GM23338 (cell line): ENCODE data around the gene CNMD. TPM values are rescaled to one million over a fixed set of nuclear protein-coding genes. Genes with fewer than 3 reads are reported as not detected.

ENCODE experiments used
- ATAC-seq: fragments of 200-7000 bp; cut with Tn5 transposase; 3 replicates; pipeline ENCODE4 v1.9.1; 2020
- DNase-seq: peaks from one replicate; pipeline ENCODE4 v3.0.0-alpha.2; 2015; ENCODE audit warnings: low spot score
- H2AFZ ChIP-seq: fragments of 200-600 bp; sonication (generic); 2 replicates; pipeline ENCODE4 v1.8.0; 2016; ENCODE audit warnings: antibody characterized with exemption, mild to moderate bottlenecking, moderate library complexity
- H3F3A ChIP-seq: fragments of 200-600 bp; sonication (generic); replicated peaks from 2 replicates; pipeline ENCODE4 v1.8.0; 2017; ENCODE audit warnings: antibody characterized with exemption, mixed run types, low read depth
- H3K27ac ChIP-seq: fragments of 200-600 bp; sonication (generic); 2 replicates; pipeline ENCODE4 v1.6.1; 2016; ENCODE audit warnings: low read depth
- H3K27me3 ChIP-seq: fragments of 200-600 bp; sonication (generic); 2 replicates; pipeline ENCODE4 v1.8.0; 2016; ENCODE audit warnings: mild to moderate bottlenecking, mixed run types, moderate library complexity; ENCODE audit not compliant: insufficient read depth
- H3K36me3 ChIP-seq: fragments of 200-600 bp; sonication (generic); 2 replicates; pipeline ENCODE4 v1.8.0; 2016; ENCODE audit warnings: mild to moderate bottlenecking; ENCODE audit not compliant: insufficient read depth
- H3K4me1 ChIP-seq: fragments of 200-600 bp; sonication (generic); 2 replicates; pipeline ENCODE4 v1.8.0; 2016; ENCODE audit warnings: mild to moderate bottlenecking, moderate library complexity; ENCODE audit not compliant: insufficient read depth
- H3K4me2 ChIP-seq: fragments of 200-600 bp; sonication (generic); 2 replicates; pipeline ENCODE4 v1.7.1; 2017; ENCODE audit warnings: mixed run types
- H3K4me3 ChIP-seq: fragments of 200-600 bp; sonication (generic); 2 replicates; pipeline ENCODE4 v1.6.1; 2016; ENCODE audit warnings: mixed run types
- H3K79me2 ChIP-seq: fragments of 200-600 bp; sonication (generic); replicated peaks from 2 replicates; pipeline ENCODE4 v1.8.0; 2017; ENCODE audit warnings: mild to moderate bottlenecking; ENCODE audit not compliant: insufficient read depth
- H3K9me2 ChIP-seq: fragments of 200-600 bp; sonication (generic); 2 replicates; pipeline ENCODE4 v1.8.0; 2017; ENCODE audit not compliant: insufficient read depth
- H4K20me1 ChIP-seq: fragments of 200-600 bp; sonication (generic); replicated peaks from 2 replicates; pipeline ENCODE4 v1.8.0; 2017; ENCODE audit warnings: mild to moderate bottlenecking; ENCODE audit not compliant: insufficient read depth
- H3K27ac Mint-ChIP-seq: 2 replicates; pipeline ENCODE4 v1.8.0; 2020; ENCODE audit warnings: inconsistent platforms, mild to moderate bottlenecking, moderate library complexity, mixed read lengths
- H3K27me3 Mint-ChIP-seq: 3 replicates; pipeline ENCODE4 v1.8.0; 2022; ENCODE audit warnings: low read depth, mild to moderate bottlenecking, moderate library complexity, mixed read lengths, inconsistent platforms; ENCODE audit not compliant: insufficient read depth, poor library complexity
- H3K36me3 Mint-ChIP-seq: 3 replicates; pipeline ENCODE4 v1.8.0; 2021; ENCODE audit warnings: low read depth, mild to moderate bottlenecking, inconsistent platforms, moderate library complexity, mixed read lengths
- H3K4me1 Mint-ChIP-seq: 3 replicates; pipeline ENCODE4 v1.8.0; 2020; ENCODE audit warnings: mild to moderate bottlenecking, inconsistent platforms, mixed read lengths
- H3K4me3 Mint-ChIP-seq: 3 replicates; pipeline ENCODE4 v1.8.0; 2021; ENCODE audit warnings: moderate library complexity, mild to moderate bottlenecking, inconsistent platforms, mixed read lengths
- H3K9me3 Mint-ChIP-seq: 3 replicates; pipeline ENCODE4 v1.8.0; 2020; ENCODE audit warnings: moderate library complexity, mild to moderate bottlenecking, inconsistent platforms, mixed read lengths
- CREB1 ChIP-seq: fragments of 250-450 bp; sonication (Bioruptor Pico); IDR thresholded peaks from 2 replicates; pipeline ENCODE4 v1.5.0; 2020; ENCODE audit warnings: low read depth, mild to moderate bottlenecking, moderate library complexity
- ETS1 ChIP-seq: IDR thresholded peaks from 2 replicates; pipeline ENCODE4 v1.6.1; 2016; ENCODE audit warnings: antibody characterized with exemption
- EZH2 ChIP-seq: fragments of 200-600 bp; sonication (generic); IDR thresholded peaks from one replicate; pipeline ENCODE4 v1.8.0; 2017; ENCODE audit warnings: antibody characterized with exemption, mild to moderate bottlenecking, low read depth; ENCODE audit not compliant: unreplicated experiment
- EZH2phosphoT487 ChIP-seq: fragments of 200-600 bp; sonication (generic); IDR thresholded peaks from one replicate; pipeline ENCODE4 v1.8.1; 2018; ENCODE audit warnings: antibody characterized with exemption; ENCODE audit not compliant: unreplicated experiment
- NANOG ChIP-seq: IDR thresholded peaks from 2 replicates; pipeline ENCODE4 v1.6.1; 2016; ENCODE audit warnings: antibody characterized with exemption, borderline replicate concordance
- POLR2AphosphoS5 ChIP-seq: IDR thresholded peaks from 2 replicates; pipeline ENCODE4 v1.6.1; 2016; ENCODE audit warnings: antibody characterized with exemption, low read depth
- STAT1 ChIP-seq: IDR thresholded peaks from one replicate; pipeline ENCODE4 v1.6.1; 2016; ENCODE audit warnings: antibody characterized with exemption; ENCODE audit not compliant: unreplicated experiment
- ZNF114 ChIP-seq: fragments of 250-450 bp; sonication (Bioruptor Pico); IDR thresholded peaks from 2 replicates; pipeline ENCODE4 v1.5.0; 2020; ENCODE audit warnings: mild to moderate bottlenecking, moderate library complexity
- ZNF462 ChIP-seq: fragments of 250-450 bp; sonication (Bioruptor Pico); IDR thresholded peaks from 2 replicates; pipeline ENCODE4 v1.5.0; 2020; ENCODE audit warnings: mild to moderate bottlenecking, moderate library complexity
- polyA plus RNA-seq: library from polyadenylated mRNA; unstranded; fragments of >200 nt; fragmentation: Nextera tagmentation; extraction: Ambion mirVana; gene quantifications from 2 replicates; pipeline ENCODE4 v1.2.1, GENCODE V29; 2016
- total RNA-seq: library from RNA; depleted of rRNA; stranded (reverse); fragments of >200 nt; shearing (Covaris generic); gene quantifications from 2 replicates; pipeline ENCODE4 v1.2.3, GENCODE V29; 2014
- TF ChIP-seq, protein P1 (sequence below): IDR thresholded peaks from one replicate; pipeline ENCODE4 v1.6.1; 2018; ENCODE audit warnings: antibody characterized with exemption; ENCODE audit not compliant: unreplicated experiment
- TF ChIP-seq, protein P2 (sequence below), 2 experiments: fragments of 200-600 bp in 1 of 2; sonication (generic) in 1 of 2; conservative IDR thresholded peaks; 2 replicates each; pipeline versions ENCODE4 v1.5.1 to v1.6.1; 2016 to 2017; ENCODE audit warnings: antibody characterized with exemption in 2 of 2, low read depth in 2 of 2, mild to moderate bottlenecking in 2 of 2, moderate library complexity in 1 of 2

The CNMD gene
- total and polyA plus RNA-seq, 2 experiments from 2014 or later, result 141 to 207 TPM

DNA sequence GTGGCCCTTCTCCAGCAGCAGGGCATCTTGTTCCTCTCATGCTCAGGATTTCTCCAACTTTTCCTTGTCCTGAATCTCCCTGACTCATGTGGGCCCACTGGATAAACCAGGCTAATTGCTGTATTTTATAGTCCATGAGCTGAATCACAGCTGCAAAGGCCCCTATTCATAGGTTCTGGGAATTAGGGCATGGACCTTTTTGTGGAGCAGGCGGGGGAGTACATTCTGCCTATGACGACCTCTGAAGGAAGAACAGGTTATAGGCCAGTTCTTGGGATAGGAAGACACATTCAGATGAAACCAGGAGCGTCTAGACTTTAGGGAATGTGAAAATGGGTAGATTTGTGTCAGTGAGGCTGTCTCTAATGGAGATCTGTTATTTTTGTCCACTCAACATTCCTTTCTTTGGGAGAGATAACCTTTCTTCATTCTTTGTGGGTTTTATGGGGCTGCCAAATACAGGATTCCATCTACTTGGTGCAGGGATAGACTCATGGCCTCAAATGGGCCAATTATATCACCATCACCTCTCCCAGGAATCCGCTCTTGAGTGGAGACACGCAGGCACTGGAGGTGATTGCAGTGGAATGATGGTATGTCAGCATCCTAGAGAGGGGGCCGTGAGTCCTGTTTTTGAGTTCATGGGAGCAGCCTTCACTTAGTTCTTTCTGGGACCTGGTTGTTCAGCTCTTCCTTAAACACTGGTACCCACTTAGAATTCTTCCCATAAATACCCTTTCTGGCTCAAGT lies 45.1 kb upstream of the CNMD start:
- no peaks in the 10 kb centered on the region for H4K20me1 ChIP-seq
- no peak overlapping the region for H2AFZ ChIP-seq
- no peaks in the 10 kb centered on the region for H3K36me3 Mint-ChIP-seq
- no peak overlapping the region for H3K27ac Mint-ChIP-seq
- no peak for TF ChIP-seq ETS1
- no peak for TF ChIP-seq STAT1
- TF ChIP-seq NANOG, result no peak
- TF ChIP-seq, protein P1, sequence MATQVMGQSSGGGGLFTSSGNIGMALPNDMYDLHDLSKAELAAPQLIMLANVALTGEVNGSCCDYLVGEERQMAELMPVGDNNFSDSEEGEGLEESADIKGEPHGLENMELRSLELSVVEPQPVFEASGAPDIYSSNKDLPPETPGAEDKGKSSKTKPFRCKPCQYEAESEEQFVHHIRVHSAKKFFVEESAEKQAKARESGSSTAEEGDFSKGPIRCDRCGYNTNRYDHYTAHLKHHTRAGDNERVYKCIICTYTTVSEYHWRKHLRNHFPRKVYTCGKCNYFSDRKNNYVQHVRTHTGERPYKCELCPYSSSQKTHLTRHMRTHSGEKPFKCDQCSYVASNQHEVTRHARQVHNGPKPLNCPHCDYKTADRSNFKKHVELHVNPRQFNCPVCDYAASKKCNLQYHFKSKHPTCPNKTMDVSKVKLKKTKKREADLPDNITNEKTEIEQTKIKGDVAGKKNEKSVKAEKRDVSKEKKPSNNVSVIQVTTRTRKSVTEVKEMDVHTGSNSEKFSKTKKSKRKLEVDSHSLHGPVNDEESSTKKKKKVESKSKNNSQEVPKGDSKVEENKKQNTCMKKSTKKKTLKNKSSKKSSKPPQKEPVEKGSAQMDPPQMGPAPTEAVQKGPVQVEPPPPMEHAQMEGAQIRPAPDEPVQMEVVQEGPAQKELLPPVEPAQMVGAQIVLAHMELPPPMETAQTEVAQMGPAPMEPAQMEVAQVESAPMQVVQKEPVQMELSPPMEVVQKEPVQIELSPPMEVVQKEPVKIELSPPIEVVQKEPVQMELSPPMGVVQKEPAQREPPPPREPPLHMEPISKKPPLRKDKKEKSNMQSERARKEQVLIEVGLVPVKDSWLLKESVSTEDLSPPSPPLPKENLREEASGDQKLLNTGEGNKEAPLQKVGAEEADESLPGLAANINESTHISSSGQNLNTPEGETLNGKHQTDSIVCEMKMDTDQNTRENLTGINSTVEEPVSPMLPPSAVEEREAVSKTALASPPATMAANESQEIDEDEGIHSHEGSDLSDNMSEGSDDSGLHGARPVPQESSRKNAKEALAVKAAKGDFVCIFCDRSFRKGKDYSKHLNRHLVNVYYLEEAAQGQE, result no peak
- TF ChIP-seq ZNF114, result no peak
- no peak for TF ChIP-seq ZNF462 (CRISPR knock-in tag)
- TF ChIP-seq POLR2AphosphoS5, result no peak
- no peak for TF ChIP-seq EZH2phosphoT487
- no peak for TF ChIP-seq CREB1 (CRISPR knock-in tag)
- TF ChIP-seq EZH2, result no peak
- TF ChIP-seq, protein P2, sequence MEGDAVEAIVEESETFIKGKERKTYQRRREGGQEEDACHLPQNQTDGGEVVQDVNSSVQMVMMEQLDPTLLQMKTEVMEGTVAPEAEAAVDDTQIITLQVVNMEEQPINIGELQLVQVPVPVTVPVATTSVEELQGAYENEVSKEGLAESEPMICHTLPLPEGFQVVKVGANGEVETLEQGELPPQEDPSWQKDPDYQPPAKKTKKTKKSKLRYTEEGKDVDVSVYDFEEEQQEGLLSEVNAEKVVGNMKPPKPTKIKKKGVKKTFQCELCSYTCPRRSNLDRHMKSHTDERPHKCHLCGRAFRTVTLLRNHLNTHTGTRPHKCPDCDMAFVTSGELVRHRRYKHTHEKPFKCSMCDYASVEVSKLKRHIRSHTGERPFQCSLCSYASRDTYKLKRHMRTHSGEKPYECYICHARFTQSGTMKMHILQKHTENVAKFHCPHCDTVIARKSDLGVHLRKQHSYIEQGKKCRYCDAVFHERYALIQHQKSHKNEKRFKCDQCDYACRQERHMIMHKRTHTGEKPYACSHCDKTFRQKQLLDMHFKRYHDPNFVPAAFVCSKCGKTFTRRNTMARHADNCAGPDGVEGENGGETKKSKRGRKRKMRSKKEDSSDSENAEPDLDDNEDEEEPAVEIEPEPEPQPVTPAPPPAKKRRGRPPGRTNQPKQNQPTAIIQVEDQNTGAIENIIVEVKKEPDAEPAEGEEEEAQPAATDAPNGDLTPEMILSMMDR (conservative IDR thresholded peaks at IDR 0.05; ENCODE audit: low read depth in 2 of 2), result no peak
- ATAC-seq, result no peak
- no peak overlapping the region for H3K27ac ChIP-seq
- peaks cover 16% of the 10 kb centered on the region for H3K4me1 ChIP-seq
- H3F3A ChIP-seq, result no peaks in the 10 kb centered on the region
- H3K79me2 ChIP-seq, result no peaks in the 10 kb centered on the region
- no peaks in the 10 kb centered on the region for H3K27me3 ChIP-seq
- no peaks in the 10 kb centered on the region for H3K36me3 ChIP-seq
- no peak overlapping the region for H3K4me3 ChIP-seq
- no peaks in the 10 kb centered on the region for H3K9me3 Mint-ChIP-seq
- peaks cover 15% of the 10 kb centered on the region; the same call in 2 of the 3 replicates for H3K4me1 Mint-ChIP-seq
- H3K4me2 ChIP-seq, result no peak overlapping the region
- H3K4me3 Mint-ChIP-seq, result no peak overlapping the region
- DNase-seq, result no peak
- peaks cover 5% of the 10 kb centered on the region; the same call in 1 of the 2 replicates for H3K9me2 ChIP-seq
- H3K27me3 Mint-ChIP-seq, result peaks cover 4% of the 10 kb centered on the region
